Transverse colon (tissue), 4 donors: ENCODE data around the gene DCPS. TPM values are rescaled to one million over a fixed set of nuclear protein-coding genes. Genes with fewer than 3 reads are reported as not detected.
A peak's percentile ranks its signal among the peaks of the same experiment; 100 is the strongest.
"Not testable (repeated sequence)": the region's sequence is repeated elsewhere in the genome, so short reads cannot be mapped to it uniquely, and the experiment has no call there.

Experiments used
- DNase-seq: peaks from one replicate; pipeline ENCODE4 v3.0.0-alpha.2; 2019
- H3K27ac ChIP-seq, 4 donors: fragments of 200-600 bp; sonication (generic); 2 replicates each; pipeline ENCODE4 v1.5.1; 2016 to 2018; ENCODE audit warnings: inconsistent platforms in 4 of 4
- H3K27me3 ChIP-seq: fragments of 200-600 bp; sonication (generic); 2 replicates; pipeline ENCODE4 v1.5.1; 2017; ENCODE audit warnings: inconsistent platforms
- H3K36me3 ChIP-seq, 4 donors: fragments of 200-600 bp; sonication (generic); 2 replicates each; pipeline ENCODE4 v1.5.1; 2017 to 2019; ENCODE audit warnings: inconsistent platforms in 4 of 4
- H3K4me1 ChIP-seq, 4 donors: fragments of 200-600 bp; sonication (generic); 2 replicates each; pipeline ENCODE4 v1.5.1; 2017 to 2020; ENCODE audit warnings: inconsistent platforms in 4 of 4
- H3K4me3 ChIP-seq, 4 donors: fragments of 200-600 bp; sonication (generic); 1 replicate in 1 of 4; 2 replicates in 3 of 4; pipeline versions ENCODE4 v1.5.1 to v1.6.1; 2017 to 2019; ENCODE audit warnings: inconsistent platforms in 4 of 4
- H3K9me3 ChIP-seq, 2 donors: fragments of 200-600 bp; sonication (generic); 2 replicates each; pipeline ENCODE4 v1.5.1; 2017 to 2019; ENCODE audit warnings: inconsistent platforms in 2 of 2
- CTCF ChIP-seq, 5 experiments: fragments of 200-600 bp in 3 of 5; fragments of 450-650 bp in 2 of 5; sonication (generic) in 3 of 5; IDR thresholded peaks; 1 replicate in 2 of 5; 2 replicates in 3 of 5; pipeline ENCODE4 v1.5.1; 2016 to 2017; ENCODE audit warnings: antibody characterized with exemption in 5 of 5, inconsistent platforms in 3 of 5, mild to moderate bottlenecking in 2 of 5, moderate library complexity in 1 of 5
- EP300 ChIP-seq: sonication (generic); formaldehyde crosslinking; IDR thresholded peaks from one replicate; pipeline ENCODE4 v1.6.1; 2017; ENCODE audit warnings: antibody characterized with exemption, low read depth
- POLR2A ChIP-seq: fragments of 450-650 bp; IDR thresholded peaks from one replicate; pipeline ENCODE4 v1.6.1; 2016; ENCODE audit warnings: antibody characterized with exemption, mild to moderate bottlenecking, moderate library complexity
- POLR2AphosphoS5 ChIP-seq, 3 donors: sonication (generic); formaldehyde crosslinking; IDR thresholded peaks; one replicate each; pipeline ENCODE4 v1.6.1; 2016; ENCODE audit warnings: antibody characterized with exemption in 3 of 3
- WGBS, 2 donors: methylation state at CpG; one replicate each; pipeline ENCODE4 v1.1.5; 2018; ENCODE audit warnings: low coverage in 1 of 2; 5-methylcytosine and 5-hydroxymethylcytosine counted together
- in situ Hi-C, 4 donors: fragments of 200-750 bp; cut with MboI; loops; one replicate each; pipeline versions ENCODE4 v1.15.0 to v1.15.1; 2017; ENCODE audit warnings: low sequenced_read_pairs in 3 of 4, low pct_ligation_motif_present in 1 of 4, low pct_unique_long_range_greater_than_20kb in 1 of 4
- intact Hi-C: fragments of 100-400 bp; cut with DNase I; formaldehyde crosslinking; loops from one replicate; pipeline ENCODE4 v1.15.1; 2023; ENCODE audit warnings: low total_unique reads
- total RNA-seq, 4 donors: library from RNA; depleted of rRNA; stranded (reverse); fragments of >200 nt; gene quantifications; one replicate each; pipeline ENCODE4 v1.1.0, GENCODE V29; 2016

DCPS gene
- total RNA-seq, 4 donors from 2014 or later = 0.40 to 13.7 (median 11.3) TPM

DNA sequence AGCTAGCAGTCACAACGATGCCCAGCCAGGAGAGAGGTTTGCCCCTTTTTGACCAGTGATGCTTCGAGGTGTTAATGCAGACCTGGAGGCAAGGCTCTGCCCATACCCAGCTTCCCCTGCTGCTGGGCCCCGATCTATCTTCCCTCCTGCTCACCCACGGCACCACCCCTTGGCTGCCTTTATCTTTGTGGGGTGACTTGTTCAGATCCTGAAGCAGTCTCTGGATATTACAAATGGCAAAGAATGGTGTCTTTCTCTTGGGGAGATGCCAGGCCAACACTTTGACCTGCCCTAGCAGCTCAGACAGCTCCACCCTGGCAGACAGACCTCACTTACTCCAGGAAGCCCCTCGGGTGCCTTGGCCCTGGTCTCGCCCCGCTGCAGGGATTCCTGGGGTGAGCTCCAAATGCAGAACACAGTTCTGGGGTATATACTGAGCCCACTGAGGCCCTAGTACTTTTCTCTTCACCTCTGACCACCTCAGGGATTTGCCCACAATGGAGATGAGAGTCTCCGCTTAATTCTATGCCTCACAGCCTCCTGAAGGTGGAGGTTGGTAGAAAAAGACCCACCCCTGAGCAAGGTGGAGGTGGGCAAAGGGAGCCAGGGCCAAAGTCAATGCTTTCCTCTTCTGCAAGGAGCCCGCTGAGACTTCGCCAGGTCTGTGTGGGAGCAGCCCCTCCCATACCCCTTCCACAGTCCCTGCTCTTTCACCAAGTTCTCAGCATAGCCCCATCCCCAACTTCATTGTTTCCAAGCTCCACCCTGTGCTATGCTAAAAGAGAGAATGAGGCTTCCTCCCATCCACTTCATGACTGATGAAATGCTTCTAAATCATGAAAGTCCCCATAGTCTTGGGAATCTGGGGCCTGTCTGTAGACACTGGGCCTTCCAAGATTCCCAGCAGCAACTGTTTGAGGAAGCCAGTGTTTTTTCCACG, 40.6 kb downstream of the DCPS start:
- WGBS, 2 donors = 91% methylated on average over 11 of the region's 11 CpGs; no CpG with 5 or more reads in 1 of the 2 donors
- Histone ChIP-seq H3K27ac (no peak overlapping the region), H3K27me3 (no peaks in the 10 kb centered on the region), H3K4me3 (no peak overlapping the region), H3K9me3 (no peaks in the 10 kb centered on the region), H3K4me1 (peaks cover 0 to 16% (median 5%) of the 10 kb centered on the region in 4 donors), H3K36me3 (no peaks in the 10 kb centered on the region)
- TF ChIP-seq POLR2AphosphoS5 (IDR thresholded peaks at IDR 0.05) = no peak
- TF ChIP-seq EP300 = no peak
- TF ChIP-seq POLR2A = no peak
- TF ChIP-seq CTCF (IDR thresholded peaks at IDR 0.05) = no peak
- no peak for DNase-seq
- intact Hi-C loops = no loop called here
- in situ Hi-C loops = no loop called here

GRCh38 chr11:126345283-126345682, 41.4 kb downstream of the DCPS start:
- intact Hi-C loops = no loop called here
- H3K27me3 ChIP-seq = no peaks in the 10 kb centered on the region
- H3K9me3 ChIP-seq = no peaks in the 10 kb centered on the region
- peaks cover 0 to 9% (median 7%) of the 10 kb centered on the region in 4 donors for H3K4me1 ChIP-seq
- H3K4me3 ChIP-seq = no peak overlapping the region
- DNase-seq = no peak
- WGBS, 2 donors = 97% methylated on average over 16 of the region's 16 CpGs; no CpG with 5 or more reads in 1 of the 2 donors
- in situ Hi-C loops = no loop called here
- no peak for TF ChIP-seq CTCF (IDR thresholded peaks at IDR 0.05)
- TF ChIP-seq POLR2AphosphoS5 (IDR thresholded peaks at IDR 0.05) = no peak
- no peak for TF ChIP-seq EP300
- TF ChIP-seq POLR2A = no peak
- H3K36me3 ChIP-seq = no peaks in the 10 kb centered on the region
- peak overlapping the region in 3 of 4 donors; percentile 12 to 48 (median 39) for H3K27ac ChIP-seq

- WGBS, 2 donors = 59 to 76% methylated on average over 13 to 17 of the region's 17 CpGs
- no peak for TF ChIP-seq CTCF (IDR thresholded peaks at IDR 0.05)
- no peak for TF ChIP-seq POLR2AphosphoS5 (IDR thresholded peaks at IDR 0.05)
- no peak for TF ChIP-seq POLR2A
- no peak for TF ChIP-seq EP300
- Histone ChIP-seq H3K4me1 (peaks cover 0 to 9% (median 7%) of the 10 kb centered on the region in 4 donors), H3K36me3 (no peaks in the 10 kb centered on the region), H3K27ac (peak overlapping the region; percentile 12 to 48 (median 44)), H3K27me3 (no peaks in the 10 kb centered on the region), H3K9me3 (no peaks in the 10 kb centered on the region), H3K4me3 (no peak overlapping the region)
- in situ Hi-C loops = no loop called here
- intact Hi-C loops = no loop called here
- DNase-seq = no peak
Observed at GRCh38 chr11:126345759-126346585, 42.1 kb downstream of the DCPS start.

DNA sequence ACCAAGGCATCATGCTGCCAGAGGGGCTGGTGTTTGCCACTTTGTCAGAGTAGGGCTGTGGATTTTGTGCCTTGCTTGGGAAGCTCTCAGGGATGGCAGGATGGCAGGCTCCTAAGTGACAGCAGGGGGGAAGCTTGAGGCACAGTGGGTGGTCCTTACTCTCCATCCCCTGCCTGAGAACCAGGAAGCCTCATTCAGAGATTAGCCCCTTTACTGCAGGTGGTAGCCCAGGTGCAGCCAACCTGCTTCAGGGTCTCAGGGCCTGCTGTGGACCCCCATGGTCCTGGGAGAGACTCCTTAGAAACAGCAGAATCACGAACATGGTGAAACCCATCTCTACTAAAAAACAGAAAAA, 42.7 kb downstream of the DCPS start:
- no peaks in the 10 kb centered on the region for H3K27me3 ChIP-seq
- TF ChIP-seq POLR2AphosphoS5 (IDR thresholded peaks at IDR 0.05) = no peak
- no peak for TF ChIP-seq CTCF (IDR thresholded peaks at IDR 0.05)
- no peak for TF ChIP-seq EP300
- no peak for TF ChIP-seq POLR2A
- 76 to 100% methylated on average over 1 of the region's 1 CpG for WGBS, 2 donors
- no peaks in the 10 kb centered on the region for H3K9me3 ChIP-seq
- peaks cover 0 to 12% (median 7%) of the 10 kb centered on the region in 4 donors for H3K4me1 ChIP-seq
- H3K36me3 ChIP-seq = no peaks in the 10 kb centered on the region
- intact Hi-C loops = no loop called here
- no peak for DNase-seq
- in situ Hi-C loops = no loop called here
- H3K27ac ChIP-seq = peak overlapping the region; percentile 5 to 48 (median 44)
- no peak overlapping the region for H3K4me3 ChIP-seq

GRCh38 chr11:126346946-126347345, 43.1 kb downstream of the DCPS start:
- not testable (repeated sequence) for DNase-seq

More at GRCh38 chr11:126346946-126347345, 43.1 kb downstream of the DCPS start:
- Histone ChIP-seq H3K4me1 (peaks cover under 1 to 12% (median 8%) of the 10 kb centered on the region in 4 donors), H3K27ac (peak overlapping the region in 3 of 4 donors; percentile 5 to 48 (median 41))
- intact Hi-C loops, H3K27me3 ChIP-seq, H3K9me3 ChIP-seq, H3K36me3 ChIP-seq, H3K4me3 ChIP-seq, in situ Hi-C loops: not testable (repeated sequence)
- WGBS, 2 donors = 83 to 91% methylated on average over 5 to 7 of the region's 7 CpGs
